Upper lobe of left lung (tissue), 4 donors: ENCODE results near the gene RACGAP1.

Experiments
- CTCF ChIP-seq, 6 experiments: fragments of 450-650 bp in 4 of 6; fragments of 200-600 bp in 2 of 6; sonication (generic) in 2 of 6; IDR thresholded peaks; one replicate each; pipeline ENCODE4 v1.5.1; 2016 to 2019; ENCODE audit warnings: antibody characterized with exemption in 6 of 6
- EP300 ChIP-seq, 4 donors: sonication (generic); formaldehyde crosslinking; IDR thresholded peaks; one replicate each; pipeline ENCODE4 v1.5.1; 2017; ENCODE audit warnings: antibody characterized with exemption in 4 of 4, control low read depth in 2 of 4
- POLR2AphosphoS5 ChIP-seq, 2 donors: sonication (generic); formaldehyde crosslinking; IDR thresholded peaks; one replicate each; pipeline ENCODE4 v1.5.1; 2017; ENCODE audit warnings: antibody characterized with exemption in 2 of 2

GRCh38 chr12:49978125-49978524 is 47.2 kb downstream of the RACGAP1 start:
- no peak for TF ChIP-seq POLR2AphosphoS5 (IDR thresholded peaks at IDR 0.05)
- TF ChIP-seq CTCF (IDR thresholded peaks at IDR 0.05): no peak
- no peak for TF ChIP-seq EP300 (IDR thresholded peaks at IDR 0.05)
